Parathyroid adenoma (tissue), 2 donors: ENCODE results near the gene RPL22.

Source experiments
- H2AFZ ChIP-seq: fragments of 300-600 bp; sonication (generic); one replicate; pipeline ENCODE4 v1.7.0; 2017; ENCODE audit warnings: antibody characterized with exemption, mild to moderate bottlenecking
- H3K27ac ChIP-seq: fragments of 300-600 bp; sonication (generic); one replicate; pipeline ENCODE4 v1.7.0; 2017
- H3K27me3 ChIP-seq: fragments of 300-600 bp; sonication (generic); one replicate; pipeline ENCODE4 v1.7.0; 2017; ENCODE audit warnings: low read length; ENCODE audit not compliant: control insufficient read depth, insufficient read depth
- H3K36me3 ChIP-seq: fragments of 300-600 bp; sonication (generic); one replicate; pipeline ENCODE4 v1.7.0; 2017; ENCODE audit warnings: low read length; ENCODE audit not compliant: control insufficient read depth, insufficient read depth
- H3K4me1 ChIP-seq: fragments of 300-600 bp; sonication (generic); one replicate; pipeline ENCODE4 v1.7.0; 2017; ENCODE audit warnings: control low read depth
- H3K4me2 ChIP-seq: fragments of 300-600 bp; sonication (generic); one replicate; pipeline ENCODE4 v1.7.0; 2017; ENCODE audit warnings: low read length
- H3K4me3 ChIP-seq: fragments of 300-600 bp; sonication (generic); one replicate; pipeline ENCODE4 v1.7.0; 2017; ENCODE audit warnings: low read depth, low read length
- H3K79me2 ChIP-seq: fragments of 300-600 bp; sonication (generic); one replicate; pipeline ENCODE4 v1.7.0; 2017; ENCODE audit warnings: control low read depth
- H3K9ac ChIP-seq: fragments of 300-600 bp; sonication (generic); one replicate; pipeline ENCODE4 v1.7.0; 2017; ENCODE audit warnings: mild to moderate bottlenecking
- H3K9me3 ChIP-seq: fragments of 300-600 bp; sonication (generic); one replicate; pipeline ENCODE4 v1.7.0; 2017; ENCODE audit warnings: low read length; ENCODE audit not compliant: control insufficient read depth
- CTCF ChIP-seq: fragments of 300-600 bp; sonication (generic); IDR thresholded peaks from one replicate; pipeline ENCODE4 v1.7.0; 2017; ENCODE audit warnings: antibody characterized with exemption, mild to moderate bottlenecking
- donor health status: primary hyperparathyroidism.

RPL22 gene

DNA sequence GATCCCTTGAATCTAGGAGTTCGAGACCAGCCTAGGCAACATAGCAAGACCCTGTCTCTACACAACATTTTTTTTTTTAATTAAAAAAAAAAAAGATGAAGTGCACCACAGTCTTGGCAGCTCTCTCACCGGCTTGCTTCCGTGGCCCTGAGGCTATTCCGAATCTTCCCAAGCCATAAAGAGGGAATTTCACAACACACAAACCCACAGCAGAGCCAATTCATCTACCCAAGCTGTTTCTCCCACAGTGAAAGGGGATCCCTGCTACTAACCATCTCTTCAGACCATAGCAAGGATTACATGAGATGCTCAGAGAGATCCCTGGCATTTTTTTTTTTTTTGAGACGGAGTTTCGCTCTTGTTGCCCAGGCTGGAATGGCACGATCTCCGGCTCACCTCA is 10.9 kb downstream of the RPL22 start:
- no peak overlapping the region for H2AFZ ChIP-seq
- no peak overlapping the region for H3K4me3 ChIP-seq
- no peaks in the 10 kb centered on the region for H3K36me3 ChIP-seq
- no peaks in the 10 kb centered on the region for H3K79me2 ChIP-seq
- no peak overlapping the region for H3K9ac ChIP-seq
- TF ChIP-seq CTCF, result no peak
- H3K4me2 ChIP-seq, result no peak overlapping the region
- H3K4me1 ChIP-seq, result no peaks in the 10 kb centered on the region
- H3K27ac ChIP-seq, result no peak overlapping the region
- no peaks in the 10 kb centered on the region for H3K27me3 ChIP-seq
- H3K9me3 ChIP-seq, result no peaks in the 10 kb centered on the region

DNA sequence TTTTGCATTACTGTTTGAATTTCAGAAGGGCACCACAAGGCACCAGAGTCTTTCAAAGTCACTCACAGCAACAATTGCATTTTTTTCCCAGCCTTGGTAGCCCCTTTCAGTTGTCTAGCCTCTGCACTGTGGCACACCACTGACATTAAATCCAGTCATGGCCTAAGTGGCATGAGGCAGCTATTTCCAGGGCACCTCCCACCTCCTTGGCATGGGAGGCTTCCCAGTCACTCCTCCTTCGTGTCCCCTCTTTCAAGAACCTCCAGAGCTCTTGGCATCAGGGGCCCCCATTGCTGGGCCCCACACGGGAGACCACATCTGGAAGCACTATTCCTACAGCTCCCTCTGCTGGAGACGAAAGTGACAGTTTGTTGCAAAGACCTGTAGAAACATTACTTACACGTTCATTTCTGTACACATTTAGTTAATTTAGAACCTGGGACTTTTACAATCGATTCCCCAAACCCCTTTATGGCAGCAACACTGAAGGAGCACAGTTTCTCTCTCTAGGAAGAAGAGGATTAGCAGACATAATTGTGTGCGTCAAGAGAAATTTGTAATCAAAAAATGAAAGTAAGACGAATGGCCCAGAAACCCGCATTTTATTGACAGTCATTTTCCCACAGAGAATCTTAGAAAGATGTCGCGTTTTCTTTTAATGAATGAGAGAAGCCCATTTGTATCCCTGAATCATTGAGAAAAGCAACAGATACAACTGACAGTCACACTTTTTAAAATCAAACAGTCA is 13.6 kb downstream of the RPL22 start:
- H3K36me3 ChIP-seq, result no peaks in the 10 kb centered on the region
- no peak overlapping the region for H3K9ac ChIP-seq
- H3K27me3 ChIP-seq, result peaks cover under 1% of the 10 kb centered on the region
- H2AFZ ChIP-seq, result no peak overlapping the region
- H3K4me2 ChIP-seq, result no peak overlapping the region
- H3K79me2 ChIP-seq, result no peaks in the 10 kb centered on the region
- H3K27ac ChIP-seq, result no peak overlapping the region
- H3K4me1 ChIP-seq, result no peaks in the 10 kb centered on the region
- H3K9me3 ChIP-seq, result no peaks in the 10 kb centered on the region
- no peak overlapping the region for H3K4me3 ChIP-seq
- peak; percentile 34 for TF ChIP-seq CTCF

- Histone ChIP-seq H3K27me3 (peaks cover 2% of the 10 kb centered on the region), H3K4me2 (no peak overlapping the region), H3K79me2 (no peaks in the 10 kb centered on the region), H3K9ac (no peak overlapping the region), H3K4me1 (no peaks in the 10 kb centered on the region), H2AFZ (no peak overlapping the region), H3K4me3 (no peak overlapping the region), H3K9me3 (no peaks in the 10 kb centered on the region), H3K27ac (no peak overlapping the region), H3K36me3 (no peaks in the 10 kb centered on the region)
- no peak for TF ChIP-seq CTCF
These were observed 14.2 kb downstream of the RPL22 start for GRCh38 chr1:6185151-6185550.

DNA sequence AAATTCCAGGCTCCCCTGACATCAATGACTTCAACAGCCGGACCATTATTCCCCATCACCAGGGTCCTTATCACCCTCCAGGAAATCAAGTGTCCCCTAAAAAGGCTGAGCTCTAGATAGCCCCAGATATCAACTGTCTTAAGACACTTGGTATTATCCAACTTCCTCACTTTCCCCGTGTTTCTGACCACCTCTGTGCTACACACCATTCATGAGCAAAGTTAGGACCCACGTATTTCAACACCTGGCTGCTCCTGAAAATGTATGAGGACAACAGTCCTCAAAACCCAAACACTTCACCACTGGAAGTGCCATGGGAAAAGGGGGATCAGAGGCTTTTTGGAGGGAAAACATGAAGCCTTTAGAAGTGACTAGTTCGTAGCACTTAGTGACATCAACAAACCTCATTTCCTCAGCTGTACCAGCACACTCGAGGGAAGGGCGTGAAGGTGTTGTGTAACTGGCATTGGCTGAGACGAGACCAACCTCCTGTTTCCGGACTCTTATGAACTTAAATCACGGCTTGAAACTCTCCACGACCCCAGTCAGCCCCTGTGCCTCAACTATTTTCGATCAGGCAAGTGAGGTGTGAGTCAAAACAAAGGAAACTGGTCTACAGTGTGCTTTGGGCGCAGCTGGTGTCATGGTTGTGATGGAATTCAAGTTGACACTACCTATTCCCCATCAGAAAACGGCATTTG is 15.2 kb downstream of the RPL22 start:
- Histone ChIP-seq H3K4me2 (no peak overlapping the region), H3K36me3 (no peaks in the 10 kb centered on the region), H3K27ac (no peak overlapping the region), H2AFZ (no peak overlapping the region), H3K9ac (no peak overlapping the region), H3K4me3 (no peak overlapping the region), H3K27me3 (peaks cover 2% of the 10 kb centered on the region), H3K9me3 (no peaks in the 10 kb centered on the region), H3K79me2 (no peaks in the 10 kb centered on the region), H3K4me1 (no peaks in the 10 kb centered on the region)
- TF ChIP-seq CTCF, result no peak
